Keratinocyte (primary cell): ENCODE data around the gene DUSP8. TPM values are rescaled to one million over a fixed set of nuclear protein-coding genes. Genes with fewer than 3 reads are reported as not detected.

Experiments used
- DNase-seq: peaks from one replicate; pipeline ENCODE4 v3.0.0-alpha.2; 2011; ENCODE audit warnings: low read depth, missing footprints, low spot score
- FAIRE-seq: peaks from 2 replicates; lab custom pipeline; 2011; peaks lifted over from hg19 to GRCh38; lab: Jason Lieb, UNC
- H2AFZ ChIP-seq: 2 replicates; pipeline ENCODE4 v1.6.0; 2012; ENCODE audit warnings: low read length, control low read depth, inconsistent platforms; ENCODE audit not compliant: control insufficient read depth
- H3K27ac ChIP-seq: 2 replicates; pipeline ENCODE4 v1.5.1; 2011; ENCODE audit warnings: low read length; ENCODE audit not compliant: control insufficient read depth, insufficient read depth
- H3K27me3 ChIP-seq: 3 replicates; pipeline ENCODE4 v1.6.0; 2011; ENCODE audit warnings: low read length; ENCODE audit not compliant: control insufficient read depth, insufficient read depth; ENCODE audit errors: extremely low read depth
- H3K36me3 ChIP-seq, 2 experiments: 2 replicates in 1 of 2; 3 replicates in 1 of 2; pipeline ENCODE4 v1.5.1; 2011; ENCODE audit warnings: low read length in 2 of 2, mild to moderate bottlenecking in 1 of 2; ENCODE audit not compliant: control insufficient read depth in 2 of 2, insufficient read depth in 2 of 2; ENCODE audit errors: extremely low read depth in 1 of 2
- H3K4me1 ChIP-seq: 3 replicates; pipeline ENCODE4 v1.5.1; 2011; ENCODE audit warnings: low read length; ENCODE audit not compliant: control insufficient read depth, insufficient read depth; ENCODE audit errors: extremely low read depth
- H3K4me2 ChIP-seq: 3 replicates; pipeline ENCODE4 v1.6.0; 2011; ENCODE audit warnings: low read depth, low read length; ENCODE audit not compliant: control insufficient read depth, insufficient read depth; ENCODE audit errors: extremely low read depth
- H3K4me3 ChIP-seq, 3 experiments: fragments of 200-600 bp in 1 of 3; sonication (generic) in 1 of 3; 2 replicates in 2 of 3; 3 replicates in 1 of 3; pipeline ENCODE4 v1.5.1; 2011 to 2016; ENCODE audit warnings: low read length in 3 of 3, mild to moderate bottlenecking in 3 of 3, control low read depth in 2 of 3, inconsistent platforms in 1 of 3, low read depth in 1 of 3, mixed read lengths in 1 of 3, mixed run types in 1 of 3, moderate library complexity in 1 of 3; ENCODE audit not compliant: control insufficient read depth in 2 of 3, insufficient read depth in 2 of 3; ENCODE audit errors: extremely low read depth in 1 of 3
- H3K79me2 ChIP-seq: 2 replicates; pipeline ENCODE4 v1.6.0; 2012; ENCODE audit warnings: low read length; ENCODE audit not compliant: control insufficient read depth, insufficient read depth
- H3K9ac ChIP-seq: 3 replicates; pipeline ENCODE4 v1.6.0; 2011; ENCODE audit warnings: low read length; ENCODE audit not compliant: control insufficient read depth, insufficient read depth; ENCODE audit errors: extremely low read depth
- H3K9me1 ChIP-seq: 3 replicates; pipeline ENCODE4 v1.6.0; 2011; ENCODE audit warnings: low read length; ENCODE audit not compliant: control insufficient read depth, insufficient read depth; ENCODE audit errors: extremely low read depth
- H3K9me3 ChIP-seq: 2 replicates; pipeline ENCODE4 v1.5.1; 2012; ENCODE audit warnings: low read depth, low read length; ENCODE audit not compliant: control insufficient read depth
- H4K20me1 ChIP-seq: 3 replicates; pipeline ENCODE4 v1.6.0; 2011; ENCODE audit warnings: low read length; ENCODE audit not compliant: control insufficient read depth, insufficient read depth; ENCODE audit errors: extremely low read depth
- EZH2 ChIP-seq: IDR thresholded peaks from one replicate; pipeline ENCODE4 v1.6.1; 2012; ENCODE audit warnings: inconsistent platforms, mild to moderate bottlenecking, low read length, moderate library complexity
- dilution Hi-C: fragments of 300-500 bp; cut with MboI; formaldehyde crosslinking; loops from one replicate; pipeline ENCODE4 v1.7.0; 2020; ENCODE audit warnings: low sequenced_read_pairs; ENCODE audit not compliant: extremely low pct_ligation_motif_present
- polyA plus RNA-seq, 5 experiments: library from polyadenylated mRNA; depleted of rRNA in 3 of 5; stranded (reverse) in 3 of 5; stranded (forward) in 1 of 5; unstranded in 1 of 5; fragments of >200 nt; gene quantifications; 1 replicate in 1 of 5; 2 replicates in 3 of 5; 3 replicates in 1 of 5; pipeline versions ENCODE4 v1.2.1 to v1.2.3, GENCODE V29; 2011 to 2012; ENCODE audit warnings: missing spikeins in 2 of 5, low read depth in 1 of 5, low replicate concordance in 1 of 5
- TF ChIP-seq, protein P1 (sequence below), 3 experiments: IDR thresholded peaks in 1 of 3; conservative IDR thresholded peaks in 1 of 3; optimal IDR thresholded peaks in 1 of 3; 2 replicates in 2 of 3; 3 replicates in 1 of 3; pipeline versions ENCODE3 to v1.5.1; 2011; ENCODE audit warnings: low read length in 3 of 3, mild to moderate bottlenecking in 3 of 3, moderate library complexity in 2 of 3, control low read depth in 1 of 3, inconsistent platforms in 1 of 3; ENCODE audit not compliant: insufficient read depth in 2 of 3; ENCODE audit errors: extremely low read depth in 1 of 3

The DUSP8 gene
- polyA plus RNA-seq, 1 donor (not counting 4 experiments of a cell fraction or from before 2014, with no cell fraction given) = 0.58 TPM

DNA sequence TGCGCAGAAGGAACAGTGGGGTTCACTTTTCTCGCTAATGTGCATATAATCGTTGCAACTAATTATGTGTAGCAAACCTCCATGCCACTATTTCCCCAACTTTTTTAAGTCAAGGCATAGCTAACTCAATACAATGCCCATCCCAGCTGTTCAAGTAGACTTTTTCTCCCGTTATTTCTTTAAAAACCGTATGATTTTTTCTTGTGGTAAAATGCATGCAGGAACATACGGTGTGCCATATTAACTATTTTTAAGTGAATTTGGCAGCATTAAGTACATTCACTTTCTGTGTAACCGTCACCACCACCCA is 2.8 kb upstream of the DUSP8 start:
- Histone ChIP-seq H3K4me3 (no peak overlapping the region), H3K9me3 (peaks cover 4% of the 10 kb centered on the region), H4K20me1 (no peaks in the 10 kb centered on the region), H3K9ac (no peak overlapping the region), H3K27me3 (peaks cover 32% of the 10 kb centered on the region), H3K9me1 (no peaks in the 10 kb centered on the region), H3K79me2 (no peaks in the 10 kb centered on the region), H3K27ac (no peak overlapping the region), H2AFZ (no peak overlapping the region), H3K4me2 (no peak overlapping the region), H3K4me1 (no peaks in the 10 kb centered on the region), H3K36me3 (no peaks in the 10 kb centered on the region)
- TF ChIP-seq, protein P1, sequence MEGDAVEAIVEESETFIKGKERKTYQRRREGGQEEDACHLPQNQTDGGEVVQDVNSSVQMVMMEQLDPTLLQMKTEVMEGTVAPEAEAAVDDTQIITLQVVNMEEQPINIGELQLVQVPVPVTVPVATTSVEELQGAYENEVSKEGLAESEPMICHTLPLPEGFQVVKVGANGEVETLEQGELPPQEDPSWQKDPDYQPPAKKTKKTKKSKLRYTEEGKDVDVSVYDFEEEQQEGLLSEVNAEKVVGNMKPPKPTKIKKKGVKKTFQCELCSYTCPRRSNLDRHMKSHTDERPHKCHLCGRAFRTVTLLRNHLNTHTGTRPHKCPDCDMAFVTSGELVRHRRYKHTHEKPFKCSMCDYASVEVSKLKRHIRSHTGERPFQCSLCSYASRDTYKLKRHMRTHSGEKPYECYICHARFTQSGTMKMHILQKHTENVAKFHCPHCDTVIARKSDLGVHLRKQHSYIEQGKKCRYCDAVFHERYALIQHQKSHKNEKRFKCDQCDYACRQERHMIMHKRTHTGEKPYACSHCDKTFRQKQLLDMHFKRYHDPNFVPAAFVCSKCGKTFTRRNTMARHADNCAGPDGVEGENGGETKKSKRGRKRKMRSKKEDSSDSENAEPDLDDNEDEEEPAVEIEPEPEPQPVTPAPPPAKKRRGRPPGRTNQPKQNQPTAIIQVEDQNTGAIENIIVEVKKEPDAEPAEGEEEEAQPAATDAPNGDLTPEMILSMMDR (optimal IDR thresholded peaks at IDR 0.05 in 1 of 3, IDR thresholded peaks at IDR 0.05 in 1 of 3, conservative IDR thresholded peaks at IDR 0.05 in 1 of 3; ENCODE audit: extremely low read depth in 1 of 3, insufficient read depth in 2 of 3, low read length in 3 of 3) = no peak
- TF ChIP-seq EZH2 = no peak
- DNase-seq (no peak), FAIRE-seq (no peak)
- dilution Hi-C loops = no loop called here

DNA sequence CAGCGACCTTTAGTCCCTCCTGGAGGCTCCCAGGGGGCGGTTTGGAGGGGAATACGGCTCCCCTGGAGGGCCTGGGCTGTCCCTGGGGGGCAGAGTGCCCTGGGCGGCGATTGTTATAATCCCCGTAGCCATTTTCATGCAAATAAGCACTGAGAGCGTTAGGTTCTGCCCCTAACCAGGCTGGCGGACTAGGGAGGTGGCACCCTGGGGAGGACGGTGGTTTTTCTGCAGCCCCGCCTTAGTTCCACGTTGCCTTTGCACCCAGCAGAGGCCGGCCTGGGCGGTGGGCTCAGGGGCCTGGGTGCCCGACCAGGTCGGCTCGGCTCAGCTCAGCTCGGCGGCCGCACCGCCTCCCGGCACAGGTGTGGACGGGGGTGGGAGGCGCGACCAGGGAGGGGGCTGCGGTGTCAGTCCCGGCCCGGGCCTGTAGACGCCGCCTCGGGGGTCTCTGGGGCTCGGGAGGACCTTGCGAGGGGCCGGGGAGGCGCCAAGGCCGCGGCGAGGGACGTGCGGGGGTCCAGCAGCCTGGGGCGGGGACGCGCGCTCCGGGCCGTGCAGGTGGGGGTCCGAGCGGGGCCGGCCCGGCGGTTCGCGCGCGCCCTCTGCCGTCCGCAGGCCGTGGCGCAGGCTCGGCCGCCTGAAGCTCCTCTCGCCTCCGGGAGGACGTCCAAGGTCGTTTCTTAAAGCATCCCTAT is 2.3 kb upstream of the DUSP8 start:
- H3K4me1 ChIP-seq = no peaks in the 10 kb centered on the region
- peak; percentile 18 for TF ChIP-seq EZH2
- TF ChIP-seq, protein P1 (optimal IDR thresholded peaks at IDR 0.05 in 1 of 3, IDR thresholded peaks at IDR 0.05 in 1 of 3, conservative IDR thresholded peaks at IDR 0.05 in 1 of 3; ENCODE audit: extremely low read depth in 1 of 3, insufficient read depth in 2 of 3, low read length in 3 of 3) = peak; percentile 69 to 87 (median 71)
- H3K27ac ChIP-seq = no peak overlapping the region
- H3K4me3 ChIP-seq = peak overlapping the region in 1 of 3 experiments; percentile 26
- peaks cover 4% of the 10 kb centered on the region for H3K9me3 ChIP-seq
- no peak for FAIRE-seq
- peaks cover 36% of the 10 kb centered on the region for H3K27me3 ChIP-seq
- dilution Hi-C loops = no loop called here
- no peaks in the 10 kb centered on the region for H3K9me1 ChIP-seq
- no peak overlapping the region for H2AFZ ChIP-seq
- H3K36me3 ChIP-seq = no peaks in the 10 kb centered on the region
- no peak overlapping the region for H3K9ac ChIP-seq
- peak overlapping the region; percentile 37 for H3K4me2 ChIP-seq
- H3K79me2 ChIP-seq = no peaks in the 10 kb centered on the region
- no peak for DNase-seq
- H4K20me1 ChIP-seq = no peaks in the 10 kb centered on the region
